HepG2 (cell line): ENCODE data around the gene MAPK6. TPM values are rescaled to one million over a fixed set of nuclear protein-coding genes. Genes with fewer than 3 reads are reported as not detected.
A peak's percentile ranks its signal among the peaks of the same experiment; 100 is the strongest.

Experiments
- ATAC-seq: fragments of 200-7000 bp; cut with Tn5 transposase; 3 replicates; pipeline ENCODE4 v1.9.1; 2020; ENCODE audit warnings: mild to moderate bottlenecking, moderate library complexity
- BruUV-seq: library from RNA; stranded (reverse); fragments of 400-500 nt; replicated peaks from 2 replicates; lab custom pipeline; 2021; lab: Mats Ljungman, UMichigan
- CTCF ChIA-PET: fragments of 300-600 bp; formaldehyde crosslinking; extraction: SDS; loops from one replicate; lab custom pipeline; 2021; ENCODE audit warnings: low total read pairs, inconsistent platforms, low intra/inter-chr PET ratio; lab: Yijun Ruan, JAX
- POLR2A ChIA-PET: fragments of 350-600 bp; sonication (Branson Sonifier 250); formaldehyde crosslinking; loops from one replicate; lab custom pipeline; 2020; ENCODE audit warnings: antibody characterized with exemption, inconsistent platforms; lab: Yijun Ruan, JAX
- DNase-seq: peaks from one replicate; pipeline ENCODE4 v3.0.0-alpha.2; 2015; ENCODE audit warnings: low spot score
- FAIRE-seq: peaks from 3 replicates; lab custom pipeline; 2011; peaks lifted over from hg19 to GRCh38; lab: Jason Lieb, UNC
- H2AFZ ChIP-seq: one replicate; pipeline ENCODE4 v1.6.1; 2011; ENCODE audit warnings: low read length, inconsistent platforms
- H3K27ac ChIP-seq: fragments of 300-600 bp; 3 replicates; pipeline ENCODE4 v1.8.0; 2011; ENCODE audit warnings: mixed run types, mild to moderate bottlenecking, mixed read lengths, low read length, inconsistent platforms; ENCODE audit not compliant: insufficient read depth; ENCODE audit errors: extremely low read length
- H3K27me3 ChIP-seq, 2 experiments: fragments of 200-600 bp in 1 of 2; 2 replicates in 1 of 2; 3 replicates in 1 of 2; pipeline versions ENCODE4 v1.6.0 to v1.8.0; 2011; ENCODE audit warnings: low read length in 2 of 2, mild to moderate bottlenecking in 2 of 2, moderate library complexity in 2 of 2, inconsistent platforms in 1 of 2; ENCODE audit not compliant: insufficient read depth in 2 of 2, control insufficient read depth in 1 of 2
- H3K36me3 ChIP-seq, 2 experiments: fragments of 200-600 bp in 1 of 2; replicated peaks in 1 of 2; 2 replicates in 1 of 2; 3 replicates in 1 of 2; pipeline versions ENCODE4 v1.5.1 to v1.8.0; 2011; ENCODE audit warnings: low read length in 2 of 2, inconsistent platforms in 1 of 2; ENCODE audit not compliant: insufficient read depth in 2 of 2, control insufficient read depth in 1 of 2
- H3K4me1 ChIP-seq: 2 replicates; pipeline ENCODE4 v1.5.1; 2012; ENCODE audit warnings: low read length, inconsistent platforms; ENCODE audit not compliant: insufficient read depth
- H3K4me2 ChIP-seq: 2 replicates; pipeline ENCODE4 v1.6.0; 2011; ENCODE audit warnings: low read depth, low read length, inconsistent platforms
- H3K4me3 ChIP-seq, 3 experiments: fragments of 200-600 bp in 1 of 3; sonication (generic), shearing (Covaris generic) in 1 of 3; replicated peaks in 1 of 3; 2 replicates each; pipeline ENCODE4 v1.5.1; 2011 to 2016; ENCODE audit warnings: low read length in 3 of 3, inconsistent platforms in 2 of 3, low read depth in 2 of 3, mild to moderate bottlenecking in 2 of 3, control low read depth in 1 of 3, mixed read lengths in 1 of 3; ENCODE audit not compliant: insufficient read depth in 1 of 3
- H3K79me2 ChIP-seq: one replicate; pipeline ENCODE4 v1.6.1; 2011; ENCODE audit warnings: low read length, inconsistent platforms; ENCODE audit not compliant: insufficient read depth
- H3K9ac ChIP-seq: 2 replicates; pipeline ENCODE4 v1.6.0; 2011; ENCODE audit warnings: mild to moderate bottlenecking, low read depth, low read length, inconsistent platforms; ENCODE audit not compliant: insufficient read depth
- H3K9me3 ChIP-seq: 2 replicates; pipeline ENCODE4 v1.5.1; 2012; ENCODE audit warnings: mild to moderate bottlenecking, low read length
- H4K20me1 ChIP-seq: 2 replicates; pipeline ENCODE4 v1.6.0; 2011; ENCODE audit warnings: inconsistent platforms, mild to moderate bottlenecking, low read length, moderate library complexity; ENCODE audit not compliant: insufficient read depth
- AGO2 ChIP-seq: fragments of 200-400 bp; formaldehyde crosslinking; optimal IDR thresholded peaks from 2 replicates; pipeline ENCODE3; 2017; ENCODE audit warnings: mild to moderate bottlenecking, low read depth, low read length, moderate library complexity
- CBX5 ChIP-seq: sonication (generic); formaldehyde crosslinking; IDR thresholded peaks from 2 replicates; pipeline ENCODE4 v1.4.0; 2020; ENCODE audit warnings: missing genetic modification reagents, borderline replicate concordance
- NRL ChIP-seq: sonication (generic); formaldehyde crosslinking; IDR thresholded peaks from 2 replicates; pipeline ENCODE4 v1.5.0; 2020; ENCODE audit warnings: missing genetic modification reagents, mild to moderate bottlenecking, moderate library complexity, borderline replicate concordance
- RBM22 ChIP-seq: fragments of 200-400 bp; formaldehyde crosslinking; optimal IDR thresholded peaks from 2 replicates; pipeline ENCODE3; 2017; ENCODE audit warnings: mild to moderate bottlenecking, low read length, moderate library complexity
- WGBS: methylation state at CpG from one replicate; pipeline ENCODE4 v1.1.6; 2017; ENCODE audit warnings: low lambda C conversion rate; 5-methylcytosine and 5-hydroxymethylcytosine counted together
- in situ Hi-C: cut with HindIII; loops from 2 replicates; pipeline ENCODE4 v1.10.0; 2017; ENCODE audit warnings: low pct_unique_long_range_greater_than_20kb; ENCODE audit not compliant: extremely low pct_ligation_motif_present
- intact Hi-C: fragments of 100-400 bp; cut with micrococcal nuclease; formaldehyde crosslinking; loops from one replicate; pipeline ENCODE4 v1.10.0; 2022; ENCODE audit not compliant: unreplicated experiment
- polyA plus RNA-seq, 8 experiments: library from polyadenylated mRNA; depleted of rRNA in 3 of 8; stranded (reverse) in 7 of 8; unstranded in 1 of 8; fragments of >200 nt; fragmentation: Illumina TruSeq in 4 of 8; extraction: Trizol in 4 of 8; gene quantifications; 2 replicates each; pipeline versions ENCODE4 v1.2.1 to v1.2.3, GENCODE V29; 2011 to 2016; ENCODE audit warnings: low read depth in 4 of 8, missing spikeins in 1 of 8, mixed read lengths in 1 of 8; ENCODE audit not compliant: insufficient read depth in 1 of 8
- total RNA-seq, 5 experiments: library from RNA; depleted of rRNA; stranded (reverse); fragments of >200 nt; fragmentation: Illumina TruSeq; extraction: Trizol; gene quantifications; 2 replicates each; pipeline ENCODE4 v1.2.3, GENCODE V29; 2016; ENCODE audit warnings: low read depth in 1 of 5

Gene MAPK6
- total and polyA plus RNA-seq, 2 of the 13 experiments (the other 11 are each of a cell fraction or from before 2014, with no cell fraction given) = 89.5 to 99.7 TPM

DNA sequence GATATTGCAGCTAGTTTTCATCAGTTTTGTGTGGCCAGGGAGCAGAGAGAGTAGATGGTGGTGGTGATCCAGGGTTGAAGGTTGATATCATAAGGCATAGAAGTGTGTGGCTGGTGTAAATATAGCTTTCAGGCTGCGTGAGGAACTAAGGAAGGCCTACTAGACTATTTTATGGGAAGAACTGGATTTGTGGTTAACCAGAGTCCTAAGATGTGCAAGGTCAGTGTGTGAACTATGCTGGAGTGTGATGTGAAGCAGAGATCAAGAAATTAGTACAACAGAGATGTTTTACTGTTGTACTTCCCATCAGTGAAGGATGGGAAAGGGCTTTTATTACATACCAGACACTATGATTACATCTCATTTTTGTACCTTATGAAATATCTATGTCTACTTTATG is 41.5 kb downstream of the MAPK6 start:
- in situ Hi-C loops = no loop called here
- Histone ChIP-seq H3K9me3 (no peaks in the 10 kb centered on the region), H3K27me3 (no peaks in the 10 kb centered on the region), H3K36me3 (peaks cover 27 to 79% of the 10 kb centered on the region in 2 experiments), H3K9ac (no peak overlapping the region), H3K27ac (no peak overlapping the region), H2AFZ (no peak overlapping the region), H4K20me1 (0 out of 2 replicates have a peak, but pooled peaks cover 5% of the 10 kb centered on the region), H3K4me2 (no peak overlapping the region), H3K4me1 (peaks cover 2% of the 10 kb centered on the region), H3K79me2 (peaks cover 15% of the 10 kb centered on the region), H3K4me3 (no peak overlapping the region)
- ATAC-seq (no peak; the same call in 2 of the 3 replicates), DNase-seq (no peak), FAIRE-seq (no peak)
- no TSS peak for BruUV-seq
- ChIA-PET CTCF (no interaction called here), POLR2A (no interaction called here)
- WGBS = 89% methylated on average over 1 of the region's 1 CpG
- intact Hi-C loops = no loop called here
- TF ChIP-seq RBM22 (peak; percentile 45), NRL (CRISPR knock-in tag) (no peak)
- TF ChIP-seq, all 625 proteins: peak for 1

DNA sequence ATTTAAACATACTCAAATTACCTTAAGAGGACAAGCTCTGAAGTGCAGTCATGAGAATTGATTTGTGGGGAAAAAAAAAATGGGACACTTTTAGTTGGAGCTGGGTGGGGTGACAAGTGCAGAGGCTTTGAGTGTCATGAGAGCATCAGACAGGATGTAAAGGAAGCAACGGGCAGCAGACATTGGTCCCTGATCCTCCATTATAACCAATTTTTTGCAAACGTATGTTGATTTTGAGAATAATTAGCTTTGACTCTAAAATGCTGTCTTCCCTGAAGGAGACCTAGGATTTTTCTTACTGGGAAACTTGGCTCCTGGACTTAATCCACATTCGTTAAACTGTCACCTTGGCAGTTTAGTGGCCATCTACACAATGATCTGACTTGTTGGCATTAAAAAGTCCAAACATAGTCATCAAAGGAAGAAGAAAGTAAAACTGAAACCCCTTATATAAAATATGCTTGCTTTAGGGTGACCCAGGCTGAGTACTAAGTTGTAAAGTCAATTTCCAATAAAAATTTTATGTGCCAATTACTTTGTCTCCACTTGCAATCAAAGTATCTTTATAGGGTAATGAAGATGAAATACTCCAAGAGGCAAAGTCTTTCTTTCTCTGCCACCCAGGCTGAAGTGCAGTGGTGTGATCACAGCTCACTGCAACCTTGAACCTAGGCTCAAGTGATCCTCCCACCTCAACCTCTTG is 48.0 kb downstream of the MAPK6 start:
- Histone ChIP-seq H3K27me3 (no peaks in the 10 kb centered on the region), H4K20me1 (no peaks in the 10 kb centered on the region), H3K9ac (no peak overlapping the region), H3K27ac (peak overlapping the region; percentile 28), H3K4me3 (no peak overlapping the region), H3K4me1 (peaks cover 58% of the 10 kb centered on the region), H3K4me2 (no peak overlapping the region), H2AFZ (no peak overlapping the region), H3K36me3 (peaks cover under 1 to 19% of the 10 kb centered on the region in 2 experiments; a peak in 4 of 5 replicates), H3K9me3 (no peaks in the 10 kb centered on the region), H3K79me2 (no peaks in the 10 kb centered on the region)
- intact Hi-C loops = no loop called here
- ChIA-PET POLR2A (interaction anchor here (1.5 to 2.2 kb wide), 2 partner anchors 11 to 95 kb away, joined by 5 to 8 read pairs; partner anchors contain the start of gene LEO1), CTCF (no interaction called here)
- in situ Hi-C loops = no loop called here
- ATAC-seq (no peak; the same call in 2 of the 3 replicates), DNase-seq (no peak), FAIRE-seq (peak; percentile 4)
- no TSS peak for BruUV-seq
- 93% methylated on average over 3 of the region's 3 CpGs for WGBS
- TF ChIP-seq RBM22 = peak; percentile 75
- no peak for TF ChIP-seq CBX5 (CRISPR knock-in tag)
- TF ChIP-seq AGO2 = peak; percentile 21
